ENCODE results near the gene SHISAL2B.
"Not testable (repeated sequence)": the region's sequence is repeated elsewhere in the genome, so short reads cannot be mapped to it uniquely, and the experiment has no call there.

SHISAL2B gene

GRCh38 chr5:64700765-64701164 lies 10.5 kb downstream of the SHISAL2B start:
- H3K27ac ChIP-seq: no peak overlapping the region
- no peak for TF ChIP-seq CTCF (conservative IDR thresholded peaks at IDR 0.05)

GRCh38 chr5:64706074-64706473 lies 15.8 kb downstream of the SHISAL2B start:
- H3K27ac ChIP-seq: not testable (repeated sequence)

- no peak overlapping the region for H3K27ac ChIP-seq
- TF ChIP-seq CTCF (conservative IDR thresholded peaks at IDR 0.05): no peak
Measured at GRCh38 chr5:64707191-64707590, 16.9 kb downstream of the SHISAL2B start.

GRCh38 chr5:64714495-64714894 lies 24.2 kb downstream of the SHISAL2B start:
- H3K27ac ChIP-seq: peak overlapping the region; percentile 21; the same call in 1 of the 2 replicates

GRCh38 chr5:64722588-64722987 lies 32.3 kb downstream of the SHISAL2B start:
- no peak for TF ChIP-seq CTCF (conservative IDR thresholded peaks at IDR 0.05)
- no peak overlapping the region for H3K27ac ChIP-seq

- no peak overlapping the region for H3K27ac ChIP-seq
Measured at GRCh38 chr5:64727150-64727549, 36.8 kb downstream of the SHISAL2B start.

GRCh38 chr5:64742411-64742810 lies 52.1 kb downstream of the SHISAL2B start:
- H3K27ac ChIP-seq: no peak overlapping the region
- no peak for TF ChIP-seq CTCF (conservative IDR thresholded peaks at IDR 0.05)

More at GRCh38 chr5:64727150-64727549, 36.8 kb downstream of the SHISAL2B start:
- no peak for TF ChIP-seq CTCF (conservative IDR thresholded peaks at IDR 0.05)

- TF ChIP-seq CTCF (conservative IDR thresholded peaks at IDR 0.05): no peak
- no peak overlapping the region for H3K27ac ChIP-seq
Measured at GRCh38 chr5:64742821-64743220, 52.5 kb downstream of the SHISAL2B start.

GRCh38 chr5:64744914-64745313 lies 54.6 kb downstream of the SHISAL2B start:
- H3K27ac ChIP-seq: no peak overlapping the region
- no peak for TF ChIP-seq CTCF (conservative IDR thresholded peaks at IDR 0.05)
